ENCODE measurements around the gene FAM193A.
"Not testable (repeated sequence)": the region's sequence is repeated elsewhere in the genome, so short reads cannot be mapped to it uniquely, and the experiment has no call there.

The FAM193A gene

DNA sequence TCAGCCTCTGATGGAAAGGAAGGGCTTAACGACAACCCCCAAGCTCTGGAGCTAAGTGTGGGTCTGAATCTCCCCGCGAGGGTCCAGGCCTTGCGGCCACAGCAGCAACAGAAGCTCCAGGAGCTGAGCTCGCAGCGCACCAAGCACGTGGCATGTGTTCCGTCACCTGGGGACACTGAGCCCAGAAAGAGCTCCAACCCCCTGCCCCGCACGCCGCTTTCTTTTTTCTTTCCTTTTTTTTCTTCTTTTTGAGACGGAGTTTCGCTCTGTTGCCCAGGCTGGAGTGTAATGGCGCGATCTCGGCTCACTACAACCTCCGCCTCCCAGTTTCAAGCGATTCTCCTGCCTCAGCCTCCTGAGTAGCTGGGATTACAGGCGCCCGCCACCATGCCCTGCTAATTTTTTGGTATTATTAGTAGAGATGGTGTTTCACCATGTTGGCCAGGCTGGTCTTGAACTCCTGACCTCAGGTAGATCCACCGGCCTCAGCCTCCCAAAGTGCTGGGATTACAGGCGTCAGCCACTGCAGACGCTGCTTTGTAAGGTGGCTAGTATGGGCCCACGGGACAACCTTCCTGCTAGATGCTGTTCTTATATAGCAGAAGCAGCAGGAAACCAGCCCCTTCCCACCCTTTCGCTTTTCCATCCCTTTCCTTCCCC is 220.4 kb downstream of the FAM193A start:
- no peak for TF ChIP-seq CTCF (IDR thresholded peaks at IDR 0.05; ENCODE audit: low read depth, low read length, missing control alignments)
- peak overlapping the region; percentile 9 for H3K4me3 ChIP-seq (replicated peaks; ENCODE audit: low read depth, low read length)
- no peak for DNase-seq (ENCODE audit: extremely low read depth, low read depth)

- H3K4me3 ChIP-seq (replicated peaks; ENCODE audit: low read depth, low read length) = no peak overlapping the region
- TF ChIP-seq CTCF (IDR thresholded peaks at IDR 0.05; ENCODE audit: low read depth, low read length, missing control alignments) = no peak
- DNase-seq (ENCODE audit: extremely low read depth, low read depth) = no peak
Observed at GRCh38 chr4:2757426-2757825, 221.0 kb downstream of the FAM193A start.

DNA sequence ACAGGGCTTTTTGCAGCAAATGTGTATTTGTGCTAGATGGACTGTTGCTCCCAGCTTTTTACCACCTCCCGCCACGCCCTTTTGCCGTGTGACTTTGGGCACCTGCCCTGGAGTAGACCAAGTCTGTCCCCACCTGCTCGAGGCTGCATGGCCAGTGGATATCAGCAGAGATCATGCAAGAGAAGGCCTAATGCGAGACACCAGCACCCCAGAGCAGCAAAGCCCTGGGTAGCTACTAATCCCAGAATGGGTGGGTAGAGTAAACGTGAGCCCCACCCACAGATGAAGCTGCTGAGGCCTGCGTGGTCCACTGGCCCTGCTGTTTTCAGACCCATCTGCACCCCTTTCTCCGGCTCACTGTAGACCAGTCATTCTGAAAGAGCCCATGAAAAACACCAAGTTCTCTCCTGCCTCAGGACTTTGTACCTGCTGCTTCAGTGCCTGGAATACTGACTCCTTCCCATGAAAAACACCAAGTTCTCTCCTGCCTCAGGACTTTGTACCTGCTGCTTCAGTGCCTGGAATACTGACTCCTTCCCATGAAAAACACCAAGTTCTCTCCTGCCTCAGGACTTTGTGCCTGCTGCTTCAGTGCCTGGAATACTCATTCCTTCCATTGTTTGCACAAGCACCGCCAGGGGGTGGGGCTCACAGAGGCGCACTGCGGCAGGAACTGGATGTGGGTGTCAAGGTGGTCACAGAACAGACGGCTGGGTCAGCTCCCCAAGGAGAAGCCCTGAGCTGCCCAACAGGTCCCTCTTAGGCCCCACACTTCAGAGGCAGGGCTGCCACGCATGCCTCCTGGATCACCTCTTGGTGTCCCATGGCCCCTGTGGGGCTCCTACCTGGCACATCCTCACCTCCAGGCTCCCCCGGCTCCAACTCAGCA is 224.8 kb downstream of the FAM193A start:
- DNase-seq (ENCODE audit: extremely low read depth, low read depth) = no peak
- TF ChIP-seq CTCF (IDR thresholded peaks at IDR 0.05; ENCODE audit: low read depth, low read length, missing control alignments) = no peak
- no peak overlapping the region for H3K4me3 ChIP-seq (replicated peaks; ENCODE audit: low read depth, low read length)

- H3K4me3 ChIP-seq (replicated peaks; ENCODE audit: low read depth, low read length) = no peak overlapping the region
- no peak for TF ChIP-seq CTCF (IDR thresholded peaks at IDR 0.05; ENCODE audit: low read depth, low read length, missing control alignments)
- DNase-seq (ENCODE audit: extremely low read depth, low read depth) = no peak
Observed at GRCh38 chr4:2762048-2762447, 225.6 kb downstream of the FAM193A start.

- not testable (repeated sequence) for H3K4me3 ChIP-seq (replicated peaks; ENCODE audit: low read depth, low read length); DNase-seq (ENCODE audit: extremely low read depth, low read depth)
Observed at GRCh38 chr4:2762486-2763370, 226.3 kb downstream of the FAM193A start.

GRCh38 chr4:2763511-2763967 is 227.1 kb downstream of the FAM193A start:
- peak overlapping the region; percentile 36 for H3K4me3 ChIP-seq (replicated peaks; ENCODE audit: low read depth, low read length)
- no peak for DNase-seq (ENCODE audit: extremely low read depth, low read depth)
- no peak for TF ChIP-seq CTCF (IDR thresholded peaks at IDR 0.05; ENCODE audit: low read depth, low read length, missing control alignments)

Measured in HFF-Myc (cell line).